Activated CD4-positive, alpha-beta T cell treated with anti-CD3 and anti-CD28 coated beads for 36 hours (primary cell): Measurements from ENCODE around the gene SPATC1L. TPM values are rescaled to one million over a fixed set of nuclear protein-coding genes. Genes with fewer than 3 reads are reported as not detected.
"Not testable (repeated sequence)": the region's sequence is repeated elsewhere in the genome, so short reads cannot be mapped to it uniquely, and the experiment has no call there.

ENCODE experiments used
- ATAC-seq: fragments of 200-7000 bp; cut with Tn5 transposase; one replicate; pipeline ENCODE4 v1.10.0; 2021; ENCODE audit warnings: mild to moderate bottlenecking, moderate library complexity
- CTCF ChIA-PET: fragments of 350-600 bp; sonication (Branson Sonifier 250); formaldehyde crosslinking; loops from one replicate; lab custom pipeline; 2021; ENCODE audit warnings: antibody characterized with exemption; lab: Charles Lee
- POLR2A ChIA-PET: fragments of 350-600 bp; sonication (Branson Sonifier 250); formaldehyde crosslinking; loops from one replicate; lab custom pipeline; 2021; ENCODE audit warnings: antibody characterized with exemption, inconsistent platforms; lab: Charles Lee
- DNase-seq: peaks from one replicate; pipeline ENCODE4 v3.0.0-alpha.2; 2020
- H3K27ac Mint-ChIP-seq: one replicate; pipeline ENCODE4 v1.8.0; 2021; ENCODE audit warnings: mixed read lengths
- H3K27me3 Mint-ChIP-seq: one replicate; pipeline ENCODE4 v1.8.0; 2021; ENCODE audit warnings: mixed read lengths
- H3K36me3 Mint-ChIP-seq: one replicate; pipeline ENCODE4 v1.8.0; 2021; ENCODE audit warnings: low read depth, mixed read lengths
- H3K4me1 Mint-ChIP-seq: one replicate; pipeline ENCODE4 v1.8.0; 2021; ENCODE audit warnings: mixed read lengths
- H3K4me3 Mint-ChIP-seq: one replicate; pipeline ENCODE4 v1.8.0; 2021; ENCODE audit warnings: mild to moderate bottlenecking, moderate library complexity, mixed read lengths
- H3K9me3 Mint-ChIP-seq: one replicate; pipeline ENCODE4 v1.8.0; 2021; ENCODE audit warnings: low read depth, mixed read lengths
- intact Hi-C, 2 experiments: fragments of 100-400 bp; cut with DNase I in 1 of 2; cut with micrococcal nuclease in 1 of 2; formaldehyde crosslinking; loops; one replicate each; pipeline versions ENCODE4 v1.14.2 to v1.15.1; 2022 to 2024; cut with DNase I, micrococcal nuclease
- total RNA-seq, 2 experiments: library from RNA; stranded (reverse); gene quantifications; one replicate each; pipeline ENCODE4 v1.2.3, GENCODE V29; 2021

The SPATC1L gene
- 10 to 100 TPM in 1 of 2 experiments, 1 to 10 TPM in 1; 8.1 to 13.0 TPM for total RNA-seq

DNA sequence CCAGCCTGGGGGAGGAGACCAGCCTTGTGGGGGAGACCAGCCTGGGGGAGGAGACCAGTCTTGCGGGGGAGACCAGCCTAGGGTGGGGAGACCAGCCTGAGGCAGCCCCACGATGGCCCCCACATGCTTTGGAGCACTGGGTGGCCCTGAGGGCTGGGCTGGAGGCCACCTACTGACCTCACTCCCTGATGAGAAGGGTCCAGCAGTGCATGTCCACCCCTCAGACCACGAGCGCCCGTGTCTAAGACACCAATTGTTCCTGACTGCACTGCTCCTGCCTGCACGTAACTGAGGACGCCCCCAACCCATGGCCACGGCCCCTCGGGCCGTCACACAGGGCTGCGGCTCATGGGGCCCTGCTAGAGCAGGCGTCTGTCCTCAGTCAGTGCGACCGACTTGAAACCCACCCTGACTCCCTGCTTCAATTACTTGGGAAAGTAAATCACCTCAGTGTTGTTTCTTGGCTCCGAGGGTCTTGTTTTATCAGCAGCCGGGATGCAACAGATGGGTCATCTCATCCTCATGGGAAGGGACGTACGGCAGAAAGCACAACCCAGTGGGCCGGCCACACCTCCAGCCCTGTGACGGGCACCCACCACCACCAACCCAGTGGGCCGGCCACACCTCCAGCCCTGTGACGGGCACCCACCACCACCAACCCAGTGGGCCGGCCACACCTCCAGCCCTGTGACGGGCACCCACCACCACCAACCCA, at the start of gene SPATC1L:
Gene SPATC1L (minus strand): TSS at position 550 of the 715 bp plus-strand sequence. CDS start 1,643 bp downstream, outside the sequence.
- peak within 1 kb of the TSS; percentile 63 for H3K27ac Mint-ChIP-seq
- ATAC-seq (peak; percentile 76), DNase-seq (peak; percentile 58)
- H3K4me3 Mint-ChIP-seq: peak within 1 kb of the TSS; percentile 77
- H3K4me1 Mint-ChIP-seq: peaks cover 4% of the 10 kb centered on the region
- POLR2A ChIA-PET: no interaction called here
- H3K9me3 Mint-ChIP-seq: no peaks in the 10 kb centered on the region
- H3K36me3 Mint-ChIP-seq: no peaks in the 10 kb centered on the region
- CTCF ChIA-PET: no interaction called here
- intact Hi-C loops: loop anchor here in 1 of 2 experiments (1.0 kb wide), 4 partner anchors 41 to 140 kb away; partner anchors contain the start of genes LSS, PCNT and YBEY
- no peaks in the 10 kb centered on the region for H3K27me3 Mint-ChIP-seq

DNA sequence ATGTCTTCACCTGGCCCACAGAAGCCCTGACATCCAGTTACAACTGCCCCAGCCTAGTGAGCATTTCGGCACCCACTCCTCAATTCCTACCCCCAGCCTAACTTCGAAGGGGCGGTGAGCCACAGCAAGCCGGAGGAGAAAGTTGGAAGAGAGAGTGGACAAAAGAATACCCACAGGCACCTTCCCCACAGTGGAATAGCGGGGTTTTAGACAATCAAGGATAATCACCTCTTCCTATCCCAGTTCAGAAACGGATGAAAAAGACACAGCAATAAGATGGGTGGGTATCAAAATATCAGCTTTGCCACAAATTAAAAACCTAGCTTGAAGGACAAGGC, 45.6 kb upstream of the SPATC1L start:
- Mint-ChIP-seq H3K4me1 (peaks cover 46% of the 10 kb centered on the region), H3K36me3 (peaks cover 47% of the 10 kb centered on the region), H3K27ac (peak overlapping the region; percentile 56), H3K4me3 (peak overlapping the region; percentile 77), H3K27me3 (no peaks in the 10 kb centered on the region), H3K9me3 (peaks cover 2% of the 10 kb centered on the region)
- ATAC-seq (no peak), DNase-seq (no peak)
- intact Hi-C loops: loop anchor here (1.0 to 10.0 kb wide), 9 partner anchors 23 to 1893 kb away; partner anchors contain the start of genes YBEY (in 2 of the 2), C21orf58 (in 1 of the 2), CFAP410 (in 1 of the 2) and COL6A1 (in 1 of the 2)
- POLR2A ChIA-PET: interaction anchor here (0.9 kb wide), 1 partner anchor 93 kb away, joined by 3 read pairs; no protein-coding TSS in a partner anchor
- CTCF ChIA-PET: interaction anchor here (0.7 to 1.3 kb wide), 3 partner anchors 14 to 86 kb away, joined by 3 to 4 read pairs (median 3); no protein-coding TSS in a partner anchor

DNA sequence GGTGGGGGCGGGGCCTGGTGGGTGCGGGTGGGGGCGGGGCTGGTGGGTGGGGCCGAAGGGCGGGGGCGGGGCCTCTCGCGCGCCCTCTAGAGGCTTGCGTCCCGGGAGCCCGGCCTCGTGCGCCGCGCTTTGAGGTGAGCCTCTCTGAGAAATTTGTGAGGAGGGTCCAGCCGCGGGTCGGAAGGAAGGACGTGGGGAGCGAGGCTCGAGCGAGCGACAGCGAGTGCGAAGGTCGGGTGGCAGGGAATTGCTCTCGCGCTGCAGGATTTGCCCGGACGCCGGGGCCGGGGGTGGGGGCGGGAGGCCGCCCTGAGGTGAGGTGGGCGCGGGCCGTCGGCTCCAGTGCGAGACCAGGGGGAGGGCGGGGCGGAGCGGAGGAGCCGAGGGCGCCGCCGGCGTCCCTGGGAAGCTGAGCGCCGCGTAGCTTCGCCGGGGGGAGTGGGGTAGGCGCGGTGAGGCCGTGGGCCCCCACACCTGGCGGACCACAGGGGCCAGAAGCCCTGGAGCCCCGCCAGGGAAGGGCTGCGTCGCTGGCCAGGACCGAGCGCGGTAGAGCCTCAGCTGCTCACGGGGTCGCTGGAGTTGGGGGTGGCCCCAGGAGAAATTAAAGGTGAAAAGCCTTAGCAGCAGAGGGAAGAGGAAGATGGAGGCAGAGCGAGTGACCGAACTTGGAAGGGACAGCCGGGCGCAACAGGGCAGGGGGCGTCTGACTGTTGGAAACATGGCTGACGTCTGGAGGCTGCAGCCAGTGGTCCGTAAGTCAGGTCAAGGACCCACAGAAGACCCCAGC, 45.1 kb upstream of the SPATC1L start:
- CTCF ChIA-PET: interaction anchor here (0.7 to 1.2 kb wide), 2 partner anchors 31 to 86 kb away, joined by 3 to 4 read pairs; no protein-coding TSS in a partner anchor
- Mint-ChIP-seq H3K9me3 (peaks cover 2% of the 10 kb centered on the region), H3K4me1 (peaks cover 46% of the 10 kb centered on the region), H3K27me3 (no peaks in the 10 kb centered on the region), H3K36me3 (peaks cover 42% of the 10 kb centered on the region), H3K27ac (peak overlapping the region; percentile 91), H3K4me3 (peak overlapping the region; percentile 77)
- DNase-seq: no peak
- intact Hi-C loops: loop anchor here (1.0 to 10.0 kb wide), 8 partner anchors 23 to 1892 kb away; partner anchors contain the start of genes YBEY (in 2 of the 2), C21orf58 (in 1 of the 2), CFAP410 (in 1 of the 2) and COL6A1 (in 1 of the 2)
- POLR2A ChIA-PET: interaction anchor here (0.6 to 0.9 kb wide), 2 partner anchors 94 to 500 kb away, joined by 3 read pairs; no protein-coding TSS in a partner anchor
- peak; percentile 46 for ATAC-seq

DNA sequence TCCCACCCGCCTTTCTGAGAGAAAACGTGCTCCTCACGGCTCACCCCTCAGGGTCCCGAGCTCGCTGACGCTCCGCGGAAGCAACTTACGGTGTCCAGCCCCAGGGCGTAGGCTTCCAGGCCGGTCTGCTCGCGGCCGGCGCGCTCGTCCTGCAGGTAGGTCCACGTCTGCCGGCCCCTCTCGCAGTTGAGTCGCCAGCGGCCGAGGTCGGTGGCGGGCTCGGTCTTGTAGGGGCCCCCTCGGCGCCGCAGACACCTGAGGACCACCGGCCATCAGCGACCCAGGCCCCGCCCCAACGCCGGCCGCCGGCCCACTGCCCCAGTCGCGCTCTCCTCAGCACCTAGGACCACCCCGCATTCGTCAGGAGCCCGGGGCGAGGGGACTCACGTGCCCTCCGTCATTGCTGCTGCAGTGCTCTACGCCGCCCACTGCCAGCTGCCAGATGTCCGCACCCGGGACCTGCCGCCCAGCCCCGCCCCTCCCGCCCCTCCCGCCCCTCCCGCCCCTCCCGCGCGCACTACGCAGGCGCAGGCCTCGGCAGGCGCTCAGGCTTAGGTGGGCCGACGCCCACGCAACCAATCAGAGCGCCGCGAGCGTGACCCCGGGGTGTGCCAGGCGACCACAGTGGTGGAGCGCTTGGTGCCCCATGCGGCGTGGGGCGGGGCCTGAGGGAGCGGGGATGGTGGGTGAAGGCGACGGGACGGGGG, 44.2 kb upstream of the SPATC1L start, which contains the start of gene LSS:
Gene LSS (minus strand): TSS at position 430 of the 707 bp plus-strand sequence. CDS start 29 bp downstream, at position 401.
- CTCF ChIA-PET: interaction anchor here (0.8 kb wide), 1 partner anchor 14 kb away, joined by 3 read pairs; no protein-coding TSS in a partner anchor
- H3K9me3 Mint-ChIP-seq: peaks cover 2% of the 10 kb centered on the region
- peak within 1 kb of the TSS; percentile 77 for H3K4me3 Mint-ChIP-seq
- POLR2A ChIA-PET: no interaction called here
- peak; percentile 98 for DNase-seq
- H3K27me3 Mint-ChIP-seq: no peaks in the 10 kb centered on the region
- peak within 1 kb of the TSS; percentile 91 for H3K27ac Mint-ChIP-seq
- intact Hi-C loops: loop anchor here (1.0 to 10.0 kb wide), 13 partner anchors 24 to 1891 kb away; partner anchors contain the start of genes PCNT (in 2 of the 2), YBEY (in 2 of the 2), C21orf58 (in 1 of the 2) and CFAP410 (in 1 of the 2)
- ATAC-seq: peak; percentile 95
- peaks cover 33% of the 10 kb centered on the region for H3K36me3 Mint-ChIP-seq
- H3K4me1 Mint-ChIP-seq: peaks cover 41% of the 10 kb centered on the region

DNA sequence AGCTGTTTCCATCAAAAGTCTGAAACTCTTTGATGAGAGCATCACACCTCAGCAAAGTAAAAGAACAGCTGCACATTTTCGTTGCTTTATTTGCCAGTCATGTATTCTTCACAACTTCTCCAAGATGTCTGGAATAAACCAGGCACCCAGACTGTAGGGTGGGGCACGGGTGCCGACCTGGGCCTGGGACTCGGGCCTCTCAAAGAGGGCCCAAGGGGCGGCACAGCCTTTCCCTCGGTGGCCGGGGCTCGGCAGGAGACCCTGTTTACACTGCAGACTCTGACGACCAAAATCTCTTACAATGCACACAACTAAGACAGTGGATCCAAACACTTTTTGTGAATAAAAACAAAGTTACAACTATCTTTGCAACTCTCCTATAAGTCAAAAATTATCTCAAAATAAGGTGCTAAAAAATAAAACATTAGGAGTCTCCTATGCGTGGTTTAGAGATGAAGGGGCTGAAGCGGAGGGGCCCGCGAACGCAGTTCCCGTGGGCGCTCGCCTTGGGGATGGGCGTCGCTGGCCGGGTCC, 43.6 kb upstream of the SPATC1L start:
- Mint-ChIP-seq H3K4me3 (peak overlapping the region; percentile 77), H3K27me3 (no peaks in the 10 kb centered on the region), H3K27ac (peak overlapping the region; percentile 53), H3K9me3 (peaks cover 2% of the 10 kb centered on the region), H3K36me3 (peaks cover 27% of the 10 kb centered on the region), H3K4me1 (peaks cover 41% of the 10 kb centered on the region)
- no peak for ATAC-seq
- intact Hi-C loops: loop anchor here (1.0 to 10.0 kb wide), 12 partner anchors 25 to 1891 kb away; partner anchors contain the start of genes PCNT (in 2 of the 2), C21orf58 (in 1 of the 2), CFAP410 (in 1 of the 2) and COL6A2 (in 1 of the 2)
- ChIA-PET POLR2A (no interaction called here), CTCF (interaction anchor here (0.8 to 0.9 kb wide), 2 partner anchors 15 to 257 kb away, joined by 3 to 5 read pairs; no protein-coding TSS in a partner anchor)
- DNase-seq: no peak

DNA sequence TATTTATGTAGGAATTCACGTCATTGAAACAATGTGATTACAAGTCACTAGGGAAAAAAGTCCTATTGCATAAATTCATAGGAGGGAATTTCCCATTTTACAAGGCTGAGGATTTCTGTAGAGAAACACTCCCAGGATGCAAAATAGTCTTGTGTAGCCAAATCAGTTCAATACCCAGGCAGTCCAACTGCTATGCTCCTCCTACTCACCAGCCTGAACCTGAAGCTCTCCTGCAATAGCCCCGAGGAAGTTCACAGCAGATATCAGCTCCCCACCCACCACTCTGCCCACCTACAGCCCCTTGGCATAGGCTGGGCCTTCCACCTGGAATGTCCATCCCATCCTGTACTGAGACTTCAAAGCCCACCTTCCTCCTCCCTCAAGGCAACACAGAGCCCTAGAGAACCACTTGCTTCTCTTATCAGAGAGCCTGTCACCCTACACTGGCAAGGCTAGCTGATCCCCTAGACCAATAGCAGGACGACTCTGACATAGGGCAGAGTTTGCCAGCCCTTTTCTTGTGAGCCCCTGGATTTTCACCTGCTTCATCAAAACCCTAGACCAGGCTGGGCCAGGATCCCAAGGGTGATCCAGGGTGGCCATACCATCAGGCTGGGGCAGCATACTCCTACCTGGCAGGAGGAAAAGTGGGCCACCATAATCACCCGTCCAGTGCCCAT, 42.8 kb upstream of the SPATC1L start:
- ChIA-PET CTCF (interaction anchor here (0.9 kb wide), 1 partner anchor 256 kb away, joined by 5 read pairs; no protein-coding TSS in a partner anchor), POLR2A (no interaction called here)
- H3K4me1 Mint-ChIP-seq: peaks cover 41% of the 10 kb centered on the region
- no peaks in the 10 kb centered on the region for H3K27me3 Mint-ChIP-seq
- peaks cover 19% of the 10 kb centered on the region for H3K36me3 Mint-ChIP-seq
- intact Hi-C loops: loop anchor here (2.0 to 10.0 kb wide), 5 partner anchors 38 to 1890 kb away; partner anchors contain the start of genes C21orf58 (in 1 of the 2), CFAP410 (in 1 of the 2), MCM3AP (in 1 of the 2) and PCNT (in 1 of the 2)
- DNase-seq: peak; percentile 13
- no peak for ATAC-seq
- H3K4me3 Mint-ChIP-seq: peak overlapping the region; percentile 77
- peaks cover 2% of the 10 kb centered on the region for H3K9me3 Mint-ChIP-seq
- H3K27ac Mint-ChIP-seq: peak overlapping the region; percentile 53

DNA sequence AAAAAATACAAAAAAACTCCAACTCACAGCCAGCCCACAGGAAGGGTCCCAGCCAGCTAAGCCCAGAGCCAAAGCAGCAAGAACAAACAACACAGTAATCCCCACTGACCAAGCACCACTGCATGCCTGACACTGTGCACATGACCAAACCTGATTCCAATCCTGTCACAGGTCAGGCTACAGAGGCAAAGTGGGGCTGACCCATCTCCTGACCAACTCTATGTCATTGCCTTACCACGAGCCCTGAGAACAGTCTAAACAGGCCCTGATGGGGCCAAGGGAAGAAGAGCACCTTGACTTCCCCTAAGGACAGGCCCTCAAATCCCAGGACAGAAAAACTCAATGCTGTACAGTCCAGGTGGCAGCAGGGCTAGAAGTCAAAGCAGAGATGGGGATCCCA, 41.9 kb upstream of the SPATC1L start:
- Mint-ChIP-seq H3K4me3 (no peak overlapping the region), H3K27ac (no peak overlapping the region), H3K27me3 (no peaks in the 10 kb centered on the region), H3K9me3 (peaks cover under 1% of the 10 kb centered on the region), H3K36me3 (peaks cover 12% of the 10 kb centered on the region), H3K4me1 (peaks cover 36% of the 10 kb centered on the region)
- intact Hi-C loops: loop anchor here (2.0 to 10.0 kb wide), 5 partner anchors 37 to 1889 kb away; partner anchors contain the start of genes C21orf58 (in 1 of the 2), CFAP410 (in 1 of the 2), MCM3AP (in 1 of the 2) and PCNT (in 1 of the 2)
- CTCF ChIA-PET: no interaction called here
- POLR2A ChIA-PET: no interaction called here
- ATAC-seq (no peak), DNase-seq (no peak)

DNA sequence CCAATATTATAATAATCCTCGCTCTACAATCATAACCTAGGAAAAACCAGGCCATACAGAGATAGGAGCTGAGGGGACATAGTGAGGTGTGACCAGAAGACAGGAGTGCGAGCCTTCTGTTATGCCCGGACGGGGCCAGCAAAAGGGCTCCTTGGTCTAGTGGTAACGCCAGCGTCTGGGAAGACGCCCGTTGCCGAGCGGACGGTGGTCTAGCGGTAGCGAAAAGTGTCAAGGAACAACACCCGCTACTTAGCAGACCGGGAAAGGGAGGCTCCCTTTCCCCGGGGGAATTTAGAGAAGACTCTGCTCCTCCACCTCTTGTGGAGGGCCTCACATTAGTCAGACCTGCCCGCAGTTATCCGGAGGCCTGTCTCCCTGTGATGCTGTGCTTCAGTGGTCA, 39.4 kb upstream of the SPATC1L start:
- H3K36me3 Mint-ChIP-seq, DNase-seq, POLR2A ChIA-PET, H3K4me3 Mint-ChIP-seq, H3K27me3 Mint-ChIP-seq, H3K9me3 Mint-ChIP-seq, ATAC-seq, H3K27ac Mint-ChIP-seq: not testable (repeated sequence)
- intact Hi-C loops: loop anchor here in 1 of 2 experiments (10.0 kb wide), 1 partner anchor 101 kb away; the partner anchor contains the start of genes C21orf58 and PCNT
- CTCF ChIA-PET: interaction anchor here (0.8 kb wide), 1 partner anchor 24 kb away, joined by 4 read pairs; no protein-coding TSS in a partner anchor
- peaks cover 23% of the 10 kb centered on the region for H3K4me1 Mint-ChIP-seq

DNA sequence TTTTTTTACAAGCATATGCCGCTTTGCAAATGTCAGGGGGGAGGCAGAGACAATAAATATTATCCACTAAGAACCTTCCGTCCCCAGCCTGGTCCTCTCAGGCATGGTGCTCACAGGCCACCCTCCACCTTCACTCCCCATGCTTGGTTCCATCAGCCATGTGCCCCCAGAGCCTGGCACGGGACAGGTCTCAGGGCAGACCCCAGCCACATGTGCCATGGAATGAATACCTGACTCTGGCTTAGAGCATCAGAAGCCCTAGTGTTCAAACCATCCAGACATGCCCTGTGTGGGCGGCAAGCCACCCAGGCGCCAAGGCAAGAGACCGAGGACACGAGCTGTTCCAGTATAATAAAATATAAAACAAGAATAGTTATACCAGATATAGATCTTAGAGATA, 39.0 kb upstream of the SPATC1L start:
- ChIA-PET CTCF (interaction anchor here (0.8 kb wide), 1 partner anchor 24 kb away, joined by 4 read pairs; no protein-coding TSS in a partner anchor), POLR2A (no interaction called here)
- ATAC-seq (no peak), DNase-seq (no peak)
- H3K9me3 Mint-ChIP-seq: no peaks in the 10 kb centered on the region
- intact Hi-C loops: loop anchor here in 1 of 2 experiments (10.0 kb wide), 1 partner anchor 102 kb away; the partner anchor contains the start of genes C21orf58 and PCNT
- no peak overlapping the region for H3K4me3 Mint-ChIP-seq
- no peak overlapping the region for H3K27ac Mint-ChIP-seq
- peaks cover 2% of the 10 kb centered on the region for H3K36me3 Mint-ChIP-seq
- H3K27me3 Mint-ChIP-seq: no peaks in the 10 kb centered on the region
- peaks cover 23% of the 10 kb centered on the region for H3K4me1 Mint-ChIP-seq
